Measurements from ENCODE around the gene PHYKPL.

GRCh38 chr5:178269499-178269898 is 36.9 kb upstream of the PHYKPL start:
- TF ChIP-seq CTCF (IDR thresholded peaks at IDR 0.05; ENCODE audit: low read length) (no peak), EZH2 (IDR thresholded peaks at IDR 0.05; ENCODE audit: borderline replicate concordance, low read length) (no peak)
